B cell (primary cell): Measurements from ENCODE around the gene SNAPC5. TPM values are rescaled to one million over a fixed set of nuclear protein-coding genes. Genes with fewer than 3 reads are reported as not detected.
"Not testable (repeated sequence)": the region's sequence is repeated elsewhere in the genome, so short reads cannot be mapped to it uniquely, and the experiment has no call there.

Source experiments
- ATAC-seq: fragments of 200-7000 bp; cut with Tn5 transposase; one replicate; pipeline ENCODE4 v1.10.0; 2021; ENCODE audit warnings: low read depth, mild to moderate bottlenecking, moderate number of reproducible peaks, moderate library complexity
- CTCF ChIA-PET: fragments of 350-600 bp; sonication (Branson Sonifier 250); formaldehyde crosslinking; loops from one replicate; lab custom pipeline; 2021; ENCODE audit warnings: antibody characterized with exemption, inconsistent platforms; lab: Charles Lee
- POLR2A ChIA-PET: fragments of 350-600 bp; sonication (Branson Sonifier 250); formaldehyde crosslinking; loops from one replicate; lab custom pipeline; 2021; ENCODE audit warnings: antibody characterized with exemption; lab: Charles Lee
- DNase-seq: peaks from one replicate; pipeline ENCODE4 v3.0.0; 2013
- H2AFZ ChIP-seq: 2 replicates; pipeline ENCODE4 v1.6.1; 2012; ENCODE audit warnings: mild to moderate bottlenecking, low read depth, low read length; ENCODE audit not compliant: insufficient read depth, poor library complexity, severe bottlenecking
- H3K27ac ChIP-seq, 2 donors: 1 replicate in 1 of 2; 2 replicates in 1 of 2; pipeline ENCODE4 v1.5.1; 2012 to 2013; ENCODE audit warnings: low read length in 2 of 2, mild to moderate bottlenecking in 2 of 2, moderate library complexity in 1 of 2
- H3K27me3 ChIP-seq, 4 experiments: fragments of 200-600 bp in 1 of 4; sonication (generic) in 1 of 4; replicated peaks in 1 of 4; 1 replicate in 2 of 4; 2 replicates in 2 of 4; pipeline versions ENCODE4 v1.6.1 to v1.7.0; 2013 to 2016; ENCODE audit warnings: low read length in 3 of 4, mild to moderate bottlenecking in 2 of 4, mixed read lengths in 1 of 4, moderate library complexity in 1 of 4; ENCODE audit not compliant: insufficient read depth in 4 of 4, control insufficient read depth in 3 of 4; ENCODE audit errors: control extremely low read depth in 1 of 4
- H3K36me3 ChIP-seq, 2 experiments: replicated peaks in 1 of 2; 1 replicate in 1 of 2; 2 replicates in 1 of 2; pipeline versions ENCODE4 v1.6.1 to v1.7.1; 2013; ENCODE audit warnings: low read length in 1 of 2; ENCODE audit not compliant: insufficient read depth in 2 of 2, control insufficient read depth in 1 of 2; ENCODE audit errors: control extremely low read depth in 1 of 2, extremely low read depth in 1 of 2
- H3K4me1 ChIP-seq, 2 donors: fragments of 200-600 bp in 1 of 2; sonication (generic) in 1 of 2; 1 replicate in 1 of 2; 2 replicates in 1 of 2; pipeline versions ENCODE4 v1.5.1 to v1.6.1; 2013 to 2017; ENCODE audit warnings: low read length in 2 of 2; ENCODE audit not compliant: control insufficient read depth in 2 of 2, insufficient read depth in 2 of 2
- H3K4me2 ChIP-seq: replicated peaks from 2 replicates; pipeline ENCODE3; 2012; ENCODE audit warnings: mild to moderate bottlenecking, low read depth, low read length; ENCODE audit not compliant: poor library complexity, severe bottlenecking
- H3K4me3 ChIP-seq, 5 experiments: fragments of 200-600 bp in 1 of 5; sonication (generic) in 1 of 5; 1 replicate in 3 of 5; 2 replicates in 2 of 5; pipeline versions ENCODE4 v1.5.1 to v1.7.0; 2011 to 2016; ENCODE audit warnings: low read length in 4 of 5, mild to moderate bottlenecking in 4 of 5, low read depth in 2 of 5, control low read depth in 1 of 5, moderate library complexity in 1 of 5; ENCODE audit not compliant: insufficient read depth in 1 of 5; ENCODE audit errors: control extremely low read depth in 1 of 5, extremely low read depth in 1 of 5
- H3K79me2 ChIP-seq: fragments of 200-600 bp; sonication (generic); one replicate; pipeline ENCODE4 v1.6.0; 2016; ENCODE audit warnings: low read length; ENCODE audit not compliant: control insufficient read depth, insufficient read depth
- H3K9ac ChIP-seq: fragments of 200-600 bp; sonication (generic); 2 replicates; pipeline ENCODE4 v1.6.1; 2017; ENCODE audit warnings: mild to moderate bottlenecking, low read length, moderate library complexity
- H3K9me3 ChIP-seq, 3 donors: one replicate each; pipeline versions ENCODE4 v1.6.1 to v1.7.1; 2013; ENCODE audit warnings: low read length in 2 of 3; ENCODE audit not compliant: control insufficient read depth in 2 of 3, insufficient read depth in 1 of 3; ENCODE audit errors: control extremely low read depth in 1 of 3
- H4K20me1 ChIP-seq: 2 replicates; pipeline ENCODE4 v1.6.0; 2012; ENCODE audit warnings: mild to moderate bottlenecking, low read length; ENCODE audit not compliant: insufficient read depth, control insufficient read depth, poor library complexity, severe bottlenecking
- H3K27ac Mint-ChIP-seq: one replicate; pipeline ENCODE4 v1.8.0; 2021; ENCODE audit warnings: mixed read lengths
- H3K27me3 Mint-ChIP-seq: one replicate; pipeline ENCODE4 v1.8.0; 2021; ENCODE audit warnings: mixed read lengths
- H3K4me1 Mint-ChIP-seq: one replicate; pipeline ENCODE4 v1.8.0; 2021; ENCODE audit warnings: mixed read lengths
- H3K4me3 Mint-ChIP-seq: one replicate; pipeline ENCODE4 v1.8.0; 2021; ENCODE audit warnings: mixed read lengths
- H3K9me3 Mint-ChIP-seq: one replicate; pipeline ENCODE4 v1.8.0; 2022; ENCODE audit warnings: mixed read lengths; ENCODE audit not compliant: insufficient read depth
- EZH2 ChIP-seq: IDR thresholded peaks from 2 replicates; pipeline ENCODE4 v1.6.1; 2012; ENCODE audit warnings: borderline replicate concordance, low read depth, mild to moderate bottlenecking, moderate library complexity, low read length; ENCODE audit not compliant: insufficient read depth, poor library complexity, severe bottlenecking
- WGBS: methylation state at CpG from one replicate; pipeline ENCODE4 v1.1.5; 2013; ENCODE audit warnings: missing lambda C conversion rate; ENCODE audit not compliant: insufficient coverage; 5-methylcytosine and 5-hydroxymethylcytosine counted together
- intact Hi-C: fragments of 100-400 bp; cut with micrococcal nuclease; formaldehyde crosslinking; loops from one replicate; pipeline ENCODE4 v1.10.0; 2022
- polyA plus RNA-seq: library from polyadenylated mRNA; depleted of rRNA; stranded (reverse); fragments of >200 nt; gene quantifications from 2 replicates; pipeline ENCODE4 v1.2.3, GENCODE V29; 2012
- total RNA-seq, 2 donors: library from RNA; stranded (reverse); fragments of 120-200 nt in 1 of 2; gene quantifications; 1 replicate in 1 of 2; 2 replicates in 1 of 2; pipeline versions ENCODE4 v1.2.3 to v1.2.4, GENCODE V29; 2013 to 2022
- TF ChIP-seq, protein P1 (sequence below): fragments of 200-600 bp; IDR thresholded peaks from one replicate; pipeline ENCODE4 v1.8.0; 2022; ENCODE audit warnings: antibody characterized with exemption, mild to moderate bottlenecking

The SNAPC5 gene
- total and polyA plus RNA-seq, 2 donors (not counting 1 experiment from before 2014, with no cell fraction given) = 21.6 to 28.5 TPM

DNA sequence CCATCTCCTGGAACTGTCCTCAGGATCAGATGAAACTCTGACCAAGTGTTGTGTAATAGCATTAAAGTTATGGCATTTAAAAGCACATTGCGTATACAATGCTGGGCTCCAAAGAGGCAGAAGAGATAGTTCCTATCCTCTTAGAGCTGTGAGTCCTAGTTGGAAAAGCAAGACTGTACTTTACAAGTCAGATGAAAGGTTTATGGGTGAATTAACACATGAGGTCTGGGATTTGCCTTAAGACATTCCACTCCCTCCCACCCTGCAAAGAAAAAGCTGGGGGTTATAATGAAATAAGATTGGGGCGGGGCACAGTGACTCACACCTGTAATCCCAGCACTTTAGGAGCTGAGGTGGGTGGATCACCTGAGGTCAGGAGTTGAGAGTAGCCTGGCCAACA is 35.6 kb downstream of the SNAPC5 start:
- peaks cover 0 to 5% (median 0%) of the 10 kb centered on the region in 3 donors for H3K9me3 ChIP-seq
- H3K4me3 Mint-ChIP-seq = no peak overlapping the region
- H3K4me2 ChIP-seq = no peak overlapping the region
- H3K27ac Mint-ChIP-seq = no peak overlapping the region
- TF ChIP-seq, protein P1, sequence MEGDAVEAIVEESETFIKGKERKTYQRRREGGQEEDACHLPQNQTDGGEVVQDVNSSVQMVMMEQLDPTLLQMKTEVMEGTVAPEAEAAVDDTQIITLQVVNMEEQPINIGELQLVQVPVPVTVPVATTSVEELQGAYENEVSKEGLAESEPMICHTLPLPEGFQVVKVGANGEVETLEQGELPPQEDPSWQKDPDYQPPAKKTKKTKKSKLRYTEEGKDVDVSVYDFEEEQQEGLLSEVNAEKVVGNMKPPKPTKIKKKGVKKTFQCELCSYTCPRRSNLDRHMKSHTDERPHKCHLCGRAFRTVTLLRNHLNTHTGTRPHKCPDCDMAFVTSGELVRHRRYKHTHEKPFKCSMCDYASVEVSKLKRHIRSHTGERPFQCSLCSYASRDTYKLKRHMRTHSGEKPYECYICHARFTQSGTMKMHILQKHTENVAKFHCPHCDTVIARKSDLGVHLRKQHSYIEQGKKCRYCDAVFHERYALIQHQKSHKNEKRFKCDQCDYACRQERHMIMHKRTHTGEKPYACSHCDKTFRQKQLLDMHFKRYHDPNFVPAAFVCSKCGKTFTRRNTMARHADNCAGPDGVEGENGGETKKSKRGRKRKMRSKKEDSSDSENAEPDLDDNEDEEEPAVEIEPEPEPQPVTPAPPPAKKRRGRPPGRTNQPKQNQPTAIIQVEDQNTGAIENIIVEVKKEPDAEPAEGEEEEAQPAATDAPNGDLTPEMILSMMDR = no peak
- no peak for TF ChIP-seq EZH2
- H2AFZ ChIP-seq = no peak overlapping the region
- no peak overlapping the region for H3K4me3 ChIP-seq
- no peaks in the 10 kb centered on the region for H3K4me1 ChIP-seq
- H3K4me1 Mint-ChIP-seq = peaks cover 14% of the 10 kb centered on the region
- intact Hi-C loops = no loop called here
- H3K79me2 ChIP-seq = no peaks in the 10 kb centered on the region
- POLR2A ChIA-PET = no interaction called here
- ATAC-seq (no peak), DNase-seq (no peak)
- no peaks in the 10 kb centered on the region for H3K27me3 Mint-ChIP-seq
- 100% methylated on average over 1 of the region's 2 CpGs for WGBS
- H3K9me3 Mint-ChIP-seq = no peaks in the 10 kb centered on the region
- CTCF ChIA-PET = no interaction called here
- H3K36me3 ChIP-seq = peaks cover 0 to 9% of the 10 kb centered on the region in 2 experiments
- H4K20me1 ChIP-seq = no peaks in the 10 kb centered on the region
- no peak overlapping the region for H3K9ac ChIP-seq
- no peak overlapping the region for H3K27ac ChIP-seq
- H3K27me3 ChIP-seq = no peaks in the 10 kb centered on the region

DNA sequence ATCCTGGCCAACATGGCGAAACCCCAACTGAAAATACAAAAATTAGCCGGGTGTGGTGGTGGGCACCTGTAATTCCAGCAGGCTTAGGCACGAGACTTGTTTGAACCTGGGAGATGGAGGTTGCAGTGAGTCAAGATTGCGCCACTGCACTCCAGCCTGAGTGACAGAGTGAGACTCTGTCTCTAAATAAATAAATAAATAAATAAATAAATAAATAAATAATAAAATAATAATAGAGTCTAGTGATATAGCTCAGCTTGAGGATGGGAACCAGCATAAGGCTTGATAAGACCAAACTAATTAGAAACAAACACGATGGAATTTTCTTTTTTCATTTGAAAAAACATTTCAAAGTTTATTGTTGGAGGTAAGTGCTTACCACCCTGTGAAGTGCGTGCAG is 36.3 kb downstream of the SNAPC5 start:
- H3K27me3 Mint-ChIP-seq, H3K4me3 ChIP-seq, intact Hi-C loops, ATAC-seq, H3K9ac ChIP-seq, DNase-seq, CTCF ChIA-PET, H3K36me3 ChIP-seq, H3K9me3 Mint-ChIP-seq, H3K79me2 ChIP-seq, H2AFZ ChIP-seq, H3K27ac Mint-ChIP-seq, H3K4me3 Mint-ChIP-seq, H3K4me2 ChIP-seq, H3K27me3 ChIP-seq, H3K9me3 ChIP-seq, H4K20me1 ChIP-seq, H3K27ac ChIP-seq, H3K4me1 ChIP-seq: not testable (repeated sequence)
- peaks cover 18% of the 10 kb centered on the region for H3K4me1 Mint-ChIP-seq
- POLR2A ChIA-PET = interaction anchor here (0.5 kb wide), 1 partner anchor 74 kb away, joined by 3 read pairs; the partner anchor contains the start of gene MAP2K1
- no CpG with 5 or more reads among the region's 6 CpGs for WGBS
